AG04449 (cell line): ENCODE data around the gene KRT72.

Experiments used
- CTCF ChIA-PET: fragments of 350-600 bp; formaldehyde crosslinking; extraction: SDS; loops from one replicate; lab custom pipeline; 2021; ENCODE audit warnings: antibody characterized with exemption; lab: Yijun Ruan, JAX
- POLR2A ChIA-PET: fragments of 400-600, 350-600 bp; formaldehyde crosslinking; extraction: SDS; loops from one replicate; lab custom pipeline; 2020; ENCODE audit warnings: antibody characterized with exemption, inconsistent platforms; lab: Yijun Ruan, JAX
- DNase-seq: peaks from one replicate; pipeline ENCODE4 v3.0.0-alpha.2; 2010; ENCODE audit warnings: low read depth, low spot score
- H3K4me3 ChIP-seq: 2 replicates; pipeline ENCODE4 v1.5.1; 2011; ENCODE audit warnings: low read depth, mild to moderate bottlenecking, control low read depth, low read length
- CTCF ChIP-seq: IDR thresholded peaks from one replicate; pipeline ENCODE4 v1.5.1; 2011; ENCODE audit warnings: mild to moderate bottlenecking, moderate library complexity, low read length, control low read depth, inconsistent platforms; ENCODE audit not compliant: insufficient read depth; ENCODE audit errors: missing control alignments

KRT72 gene

DNA sequence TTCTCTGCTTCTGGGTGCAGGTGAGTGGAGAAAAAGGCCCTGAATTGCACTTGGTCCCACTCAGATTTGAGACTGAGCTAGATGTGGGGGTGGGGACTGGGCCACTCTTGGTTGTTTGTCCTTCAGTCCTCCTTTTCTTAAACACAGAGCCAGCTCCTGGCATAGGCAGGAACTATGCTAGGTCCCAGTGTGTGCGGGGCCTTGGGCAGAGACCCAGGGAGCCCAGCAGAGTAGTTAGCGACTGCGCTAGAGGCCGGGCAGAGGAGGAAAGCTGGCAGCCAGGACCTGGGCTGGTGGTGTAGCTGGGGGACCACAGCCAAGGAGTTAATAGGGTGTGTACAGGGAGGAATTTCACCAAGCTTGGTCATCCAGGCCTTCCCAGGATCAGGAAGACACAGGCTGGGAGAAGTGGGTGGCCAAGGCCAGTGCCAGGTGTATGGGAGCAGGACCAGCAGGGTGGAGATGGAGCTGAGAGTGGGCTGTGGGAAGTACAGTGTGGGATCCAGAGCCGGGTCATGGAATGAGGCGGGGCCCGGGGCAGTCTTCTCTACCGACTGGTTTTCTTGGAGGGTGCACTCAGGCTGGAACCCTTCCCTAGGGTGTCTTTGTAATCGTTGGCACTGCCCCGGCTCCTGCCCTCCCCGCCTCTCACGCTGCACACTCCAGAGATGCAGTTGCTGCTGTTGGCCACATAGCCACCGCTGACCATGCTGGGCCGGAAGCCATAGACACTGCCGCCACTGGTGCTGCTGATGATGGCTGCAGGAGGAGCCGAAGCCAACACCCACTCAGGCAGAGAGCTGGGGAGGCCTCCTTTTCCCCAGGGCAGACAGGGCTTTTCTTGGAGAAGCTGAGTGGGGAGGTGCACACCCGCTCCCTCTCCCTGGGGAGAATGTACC is 57.0 kb downstream of the KRT72 start:
- H3K4me3 ChIP-seq = no peak overlapping the region
- CTCF ChIA-PET = interaction anchor here (1.3 to 2.2 kb wide), 4 partner anchors 9 to 335 kb away, joined by 3 to 6 read pairs (median 4); no protein-coding TSS in a partner anchor
- DNase-seq = no peak
- POLR2A ChIA-PET = no interaction called here
- TF ChIP-seq CTCF = no peak

DNA sequence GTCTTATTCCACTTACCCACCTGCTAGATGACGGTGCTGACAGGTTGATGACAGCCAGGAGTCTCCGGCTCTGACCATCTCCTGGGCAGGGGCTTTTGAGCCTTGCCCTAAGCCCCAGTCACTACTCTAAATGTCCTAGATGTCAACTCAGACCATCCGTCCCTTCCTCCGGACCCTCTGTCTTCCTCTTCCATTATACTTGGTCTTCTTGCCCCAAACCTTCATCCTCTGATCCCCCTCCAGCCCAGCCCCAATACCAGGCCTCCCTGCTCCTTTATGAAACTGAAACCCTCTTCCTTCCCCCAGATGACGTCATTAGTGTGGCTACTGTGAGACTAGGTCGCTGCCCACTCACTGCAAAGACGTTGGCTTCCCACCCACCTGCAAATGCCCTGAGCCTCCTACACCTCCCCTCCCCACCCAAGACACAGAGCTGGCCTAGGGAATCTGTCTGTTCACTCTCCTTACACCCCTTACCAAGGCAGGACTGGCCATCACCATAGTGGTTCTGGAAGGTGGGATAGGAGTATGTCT is 58.4 kb downstream of the KRT72 start:
- no peak for DNase-seq
- TF ChIP-seq CTCF = no peak
- no peak overlapping the region for H3K4me3 ChIP-seq
- POLR2A ChIA-PET = no interaction called here
- CTCF ChIA-PET = no interaction called here

DNA sequence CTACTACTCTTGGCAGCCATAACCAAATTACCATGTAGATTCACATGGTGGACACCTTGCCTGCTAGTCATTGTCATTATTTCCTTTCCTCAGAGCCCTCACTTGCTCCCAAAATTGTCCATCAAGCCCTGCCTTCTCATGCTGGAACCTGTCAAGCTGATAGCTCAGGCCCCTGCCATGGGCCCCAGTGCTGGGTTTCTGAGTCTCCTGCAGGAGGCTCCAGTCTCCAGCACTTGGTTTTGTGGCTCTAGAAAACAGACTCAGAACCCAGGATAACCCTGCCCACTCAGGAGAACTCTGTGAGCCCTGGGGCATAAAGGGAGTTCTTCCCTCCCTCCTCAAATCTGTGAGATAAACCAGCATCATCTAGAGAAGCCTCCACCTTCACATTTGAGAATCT is 59.1 kb downstream of the KRT72 start:
- TF ChIP-seq CTCF = no peak
- no peak for DNase-seq
- ChIA-PET POLR2A (no interaction called here), CTCF (no interaction called here)
- no peak overlapping the region for H3K4me3 ChIP-seq

DNA sequence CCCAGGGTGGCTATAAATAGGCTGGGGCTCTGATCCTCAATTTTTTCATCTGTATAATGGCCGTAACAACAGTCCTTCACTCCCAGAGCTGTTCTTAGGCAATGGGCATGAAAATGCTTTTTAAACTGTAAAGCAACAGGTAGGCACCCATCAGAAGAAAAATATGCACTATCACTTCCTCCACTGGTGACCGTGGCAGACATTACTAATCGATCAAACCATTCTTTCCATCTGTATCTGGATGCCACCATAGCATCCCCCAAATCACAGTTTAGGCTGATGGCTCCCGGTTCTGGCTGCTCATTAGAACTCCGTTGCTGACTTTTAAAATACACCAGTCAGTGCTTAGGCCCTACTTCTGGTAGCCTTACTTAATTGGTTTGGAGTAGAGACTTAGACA is 59.6 kb downstream of the KRT72 start:
- ChIA-PET POLR2A (no interaction called here), CTCF (no interaction called here)
- H3K4me3 ChIP-seq = no peak overlapping the region
- no peak for DNase-seq
- no peak for TF ChIP-seq CTCF

DNA sequence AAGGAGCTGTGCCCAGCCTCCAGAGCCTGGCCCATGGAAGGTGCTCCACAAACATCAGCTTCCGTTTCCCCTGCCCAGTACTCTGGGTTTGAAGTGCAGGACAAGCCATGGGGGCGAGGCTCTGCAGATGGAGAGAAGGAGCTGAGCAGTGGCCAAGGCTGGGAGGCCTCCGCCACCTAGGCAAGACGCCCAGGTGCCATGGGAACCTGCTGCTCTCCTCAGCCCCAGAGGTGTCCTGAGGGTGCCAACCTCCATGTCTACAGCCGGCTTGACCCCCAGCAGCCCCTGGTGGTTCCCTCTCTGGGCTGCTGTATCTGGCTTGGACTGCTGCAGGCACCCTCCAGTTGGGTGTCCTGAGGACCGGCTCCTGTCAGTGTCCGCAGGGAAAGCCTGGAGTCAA is 60.7 kb downstream of the KRT72 start:
- ChIA-PET POLR2A (no interaction called here), CTCF (no interaction called here)
- TF ChIP-seq CTCF = no peak
- no peak overlapping the region for H3K4me3 ChIP-seq
- no peak for DNase-seq

- CTCF ChIA-PET = interaction anchor here (0.7 to 2.0 kb wide), 3 partner anchors 167 to 441 kb away, joined by 3 to 5 read pairs (median 4); no protein-coding TSS in a partner anchor
- POLR2A ChIA-PET = no interaction called here
- no peak for DNase-seq
Measured at GRCh38 chr12:52539821-52540173, 61.5 kb downstream of the KRT72 start.

More at GRCh38 chr12:52539821-52540173, 61.5 kb downstream of the KRT72 start:
- TF ChIP-seq CTCF = no peak
- H3K4me3 ChIP-seq = no peak overlapping the region
